ES-I3 (cell line): ENCODE results near the gene SNRPD2.
"Not testable (repeated sequence)": the region's sequence is repeated elsewhere in the genome, so short reads cannot be mapped to it uniquely, and the experiment has no call there.

Experiments used
- H3K36me3 ChIP-seq: 2 replicates; pipeline ENCODE4 v1.6.1; 2013; ENCODE audit warnings: mild to moderate bottlenecking, low read length, control low read depth, moderate library complexity; ENCODE audit not compliant: insufficient read depth
- H3K4me1 ChIP-seq: 2 replicates; pipeline ENCODE4 v1.6.1; 2013; ENCODE audit warnings: mild to moderate bottlenecking, control low read depth, low read length; ENCODE audit not compliant: insufficient read depth
- H3K9ac ChIP-seq: 2 replicates; pipeline ENCODE4 v1.6.1; 2013; ENCODE audit warnings: low read depth, mild to moderate bottlenecking, low read length, moderate library complexity
- H3K9me3 ChIP-seq: 2 replicates; pipeline ENCODE4 v1.6.1; 2013; ENCODE audit warnings: mild to moderate bottlenecking, low read length, moderate library complexity; ENCODE audit not compliant: control insufficient read depth, insufficient read depth

Gene SNRPD2

GRCh38 chr19:45691516-45692186 is at the start of gene SNRPD2:
Gene SNRPD2 (minus strand): TSS chr19:45691953. CDS start chr19:45691888, 65 bp downstream.
- H3K36me3 ChIP-seq, result peaks cover 23% of the 10 kb centered on the region
- no peaks in the 10 kb centered on the region for H3K9me3 ChIP-seq
- H3K4me1 ChIP-seq, result no peaks in the 10 kb centered on the region
- H3K9ac ChIP-seq, result peak within 1 kb of the TSS; percentile 74

DNA sequence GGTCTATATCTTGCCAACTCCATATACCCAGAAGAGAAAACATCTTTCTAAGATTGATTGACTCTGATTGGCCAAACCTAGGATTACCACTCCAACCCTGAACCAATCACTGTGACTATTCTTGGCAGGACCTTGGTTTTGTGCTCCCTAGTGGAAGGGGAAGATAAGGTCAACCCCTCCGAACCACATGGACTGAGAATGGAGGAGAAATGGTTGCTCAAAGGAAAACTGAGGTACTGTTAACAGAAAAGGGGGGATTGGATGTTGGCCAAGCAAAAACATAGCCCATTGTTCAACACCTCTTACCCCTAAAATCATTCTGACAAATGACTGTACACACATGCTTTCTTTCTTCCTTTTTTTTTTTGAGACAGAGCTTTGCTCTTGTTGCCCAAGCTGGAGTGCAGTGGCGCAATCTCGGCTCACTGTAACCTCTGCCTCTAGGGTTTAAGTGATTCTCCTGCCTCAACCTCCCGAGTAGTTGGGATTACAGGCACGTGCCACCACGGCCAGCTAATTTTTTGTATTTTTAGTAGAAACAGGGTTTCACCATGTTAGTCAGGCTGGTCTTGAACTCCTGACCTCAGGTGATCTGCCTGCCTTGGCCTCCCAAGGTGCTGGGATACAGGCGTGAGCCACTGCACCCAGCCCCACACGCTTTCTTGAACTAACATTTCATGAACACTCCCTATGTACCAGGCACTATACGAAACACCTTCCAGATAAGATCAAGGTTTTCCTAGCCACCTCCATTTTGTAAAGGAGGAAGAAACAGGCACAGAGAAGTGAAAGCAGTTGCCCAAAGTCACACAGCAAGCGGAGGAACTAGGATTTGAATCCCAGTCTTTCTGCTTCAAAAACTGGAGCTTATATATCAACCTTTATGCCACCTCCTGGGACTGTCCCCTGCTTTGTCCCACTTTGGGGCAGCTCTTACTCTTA is 48.0 kb upstream of the SNRPD2 start:
- H3K36me3 ChIP-seq, result no peaks in the 10 kb centered on the region

GRCh38 chr19:45733160-45733810 is 41.5 kb upstream of the SNRPD2 start, which contains the start of gene MEIOSIN:
Gene MEIOSIN (plus strand): TSS chr19:45733439. CDS start chr19:45735377, 1,938 bp downstream.
- peaks cover 6% of the 10 kb centered on the region for H3K4me1 ChIP-seq
- no peaks in the 10 kb centered on the region for H3K36me3 ChIP-seq
- H3K9me3 ChIP-seq, result no peaks in the 10 kb centered on the region
- no peak within 1 kb of the TSS for H3K9ac ChIP-seq

More for the DNA sequence above, 48.0 kb upstream of the SNRPD2 start:
- Histone ChIP-seq H3K9me3 (no peaks in the 10 kb centered on the region), H3K4me1 (peaks cover 2% of the 10 kb centered on the region; the same call in 1 of the 2 replicates), H3K9ac (no peak overlapping the region)

DNA sequence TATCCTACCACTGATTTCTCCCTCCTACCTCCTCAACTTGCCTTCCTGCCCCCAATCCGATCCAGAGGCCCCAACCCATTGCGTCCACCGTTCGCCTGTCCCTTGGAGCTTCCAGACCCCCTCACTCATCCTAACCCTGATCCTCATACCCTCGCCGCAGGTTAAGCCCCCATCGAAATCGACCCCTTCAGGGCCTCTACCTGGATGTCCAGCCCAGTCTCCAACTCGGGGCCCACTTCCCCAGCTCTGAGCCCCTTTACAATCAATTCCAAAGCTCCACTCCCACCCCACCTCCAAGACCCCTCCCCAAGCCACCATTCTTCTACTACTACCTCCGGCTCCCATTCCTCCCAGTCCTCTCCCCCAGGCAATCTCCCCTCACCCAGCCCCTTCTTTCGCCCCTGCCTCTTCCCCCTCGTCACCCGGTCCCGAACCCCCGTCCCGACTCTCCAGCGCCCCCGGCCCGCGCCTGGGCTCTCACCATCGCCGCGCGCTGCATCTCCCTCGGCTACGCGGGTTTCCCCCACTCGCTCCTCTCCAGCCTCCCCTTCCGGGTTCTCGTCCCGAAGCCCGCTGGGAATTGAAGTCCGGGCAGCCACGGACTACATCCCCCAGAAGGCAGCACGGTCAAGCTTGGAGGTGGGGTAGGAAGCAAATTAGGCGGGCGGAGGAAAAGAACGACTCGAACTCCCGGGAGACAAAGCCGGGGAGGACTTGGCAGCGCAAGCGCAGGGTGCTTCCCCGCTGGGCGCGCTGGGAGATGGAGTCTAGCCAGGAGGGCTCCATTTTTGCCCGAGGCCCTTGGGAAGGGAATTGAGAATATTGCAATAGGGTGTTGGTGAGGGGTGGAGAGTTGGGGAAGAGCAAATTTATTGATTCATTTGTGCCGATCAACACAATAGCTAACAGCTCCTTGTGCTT is 38.9 kb upstream of the SNRPD2 start, which contains the start of gene FBXO46:
Gene FBXO46 (minus strand): TSS at position 529 of the 921 bp plus-strand sequence. CDS start 17,401 bp downstream, outside the sequence.
- Histone ChIP-seq H3K4me1 (peaks cover 3% of the 10 kb centered on the region; the same call in 1 of the 2 replicates), H3K36me3 (no peaks in the 10 kb centered on the region), H3K9me3 (no peaks in the 10 kb centered on the region), H3K9ac (peak within 1 kb of the TSS; percentile 75)

DNA sequence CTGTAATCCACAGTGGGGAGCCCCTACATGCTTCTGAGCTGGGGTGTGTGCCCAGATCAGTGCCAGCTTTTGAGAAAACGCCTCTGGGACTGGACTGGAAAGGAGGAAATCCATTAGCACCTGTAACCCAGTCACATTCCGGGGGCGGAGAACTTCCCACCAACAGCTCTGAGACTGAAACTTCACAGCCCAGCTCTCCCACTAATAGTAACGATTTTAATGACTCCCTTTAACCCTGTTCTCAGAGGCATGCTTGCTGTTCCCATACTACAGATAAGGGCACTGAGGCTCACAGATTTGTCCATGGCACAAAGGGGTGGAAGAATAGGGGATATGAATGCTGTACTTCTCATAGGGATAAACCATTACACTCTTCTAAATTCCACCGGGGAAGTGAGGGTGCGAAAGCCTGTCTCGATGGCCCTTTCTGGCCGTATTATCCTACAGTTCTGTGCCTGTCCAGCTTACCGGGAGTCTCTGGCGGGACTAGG is 38.1 kb upstream of the SNRPD2 start:
- Histone ChIP-seq H3K9ac (peak overlapping the region; percentile 75), H3K4me1 (peaks cover 3% of the 10 kb centered on the region; the same call in 1 of the 2 replicates), H3K9me3 (no peaks in the 10 kb centered on the region), H3K36me3 (no peaks in the 10 kb centered on the region)

GRCh38 chr19:45728683-45729082 is 36.9 kb upstream of the SNRPD2 start:
- not testable (repeated sequence) for H3K9ac ChIP-seq

DNA sequence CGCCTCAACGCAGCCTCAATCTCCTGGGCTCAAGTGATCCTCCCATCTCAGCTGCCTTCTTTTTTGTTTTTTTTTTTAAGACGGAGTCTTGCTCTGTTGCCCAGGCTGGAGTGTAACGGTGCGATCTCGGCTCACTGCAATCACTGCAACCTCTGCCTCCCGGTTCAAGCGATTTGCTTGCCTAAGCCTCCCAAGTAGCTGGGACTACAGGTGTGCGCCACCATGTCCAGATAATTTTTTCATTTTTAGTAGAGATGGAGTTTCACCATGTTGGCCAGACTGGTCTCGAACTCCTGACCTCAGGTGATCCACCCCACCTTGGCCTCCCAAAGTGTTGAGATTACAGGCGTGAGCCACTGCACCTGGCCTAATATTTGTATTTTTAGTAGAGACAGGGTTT is 28.3 kb upstream of the SNRPD2 start:
- not testable (repeated sequence) for H3K9me3 ChIP-seq, H3K36me3 ChIP-seq
- peaks cover 15% of the 10 kb centered on the region; the same call in 1 of the 2 replicates for H3K4me1 ChIP-seq

More at GRCh38 chr19:45728683-45729082, 36.9 kb upstream of the SNRPD2 start:
- H3K9me3 ChIP-seq, H3K4me1 ChIP-seq, H3K36me3 ChIP-seq: not testable (repeated sequence)

DNA sequence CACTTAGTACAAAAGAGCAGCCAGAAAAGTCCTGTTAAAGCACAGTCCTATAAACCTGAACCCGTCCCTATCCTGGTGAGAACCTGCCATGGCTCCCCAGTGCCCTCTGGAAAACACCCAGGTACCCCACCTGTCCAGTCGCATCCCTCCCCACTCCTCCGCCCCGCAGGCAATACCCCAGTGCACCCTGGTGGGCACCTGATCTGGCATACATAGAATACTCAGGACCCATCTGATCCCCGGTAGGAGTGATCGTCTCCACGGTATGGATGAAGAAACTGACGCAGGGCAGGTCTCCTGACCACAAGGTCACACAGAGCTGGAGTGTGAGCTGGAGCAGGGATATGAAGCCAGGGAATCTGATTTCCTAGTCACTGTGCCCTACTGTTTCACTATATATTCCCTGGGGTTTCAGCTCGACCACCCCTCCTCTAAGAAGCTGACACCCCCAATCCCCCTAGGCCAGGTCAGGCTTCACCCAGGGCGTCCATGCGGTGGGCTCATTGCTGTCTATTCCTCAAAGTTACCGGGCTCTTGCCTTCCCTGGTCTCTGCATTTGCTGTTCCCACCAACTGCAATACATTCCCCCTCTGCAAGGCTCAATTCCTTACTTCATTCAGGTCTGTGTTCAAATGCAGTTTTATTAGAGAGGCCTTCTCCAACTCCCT is 26.4 kb upstream of the SNRPD2 start:
- peaks cover 7% of the 10 kb centered on the region for H3K36me3 ChIP-seq
- peak overlapping the region; percentile 69 for H3K9ac ChIP-seq
- H3K9me3 ChIP-seq, result no peaks in the 10 kb centered on the region
- peaks cover 16% of the 10 kb centered on the region; the same call in 1 of the 2 replicates for H3K4me1 ChIP-seq

More for the DNA sequence above, 28.3 kb upstream of the SNRPD2 start:
- not testable (repeated sequence) for H3K9ac ChIP-seq

GRCh38 chr19:45717131-45717982 is 25.6 kb upstream of the SNRPD2 start:
- Histone ChIP-seq H3K9me3 (no peaks in the 10 kb centered on the region), H3K36me3 (peaks cover 3% of the 10 kb centered on the region; the same call in 1 of the 2 replicates), H3K9ac (peak overlapping the region; percentile 92), H3K4me1 (peaks cover 16% of the 10 kb centered on the region; the same call in 1 of the 2 replicates)

GRCh38 chr19:45716359-45717130 is 24.8 kb upstream of the SNRPD2 start:
- peaks cover 16% of the 10 kb centered on the region; the same call in 1 of the 2 replicates for H3K4me1 ChIP-seq
- peaks cover 3% of the 10 kb centered on the region; the same call in 1 of the 2 replicates for H3K36me3 ChIP-seq
- peak overlapping the region; percentile 92 for H3K9ac ChIP-seq

GRCh38 chr19:45715139-45715538 is 23.4 kb upstream of the SNRPD2 start:
- peaks cover 3% of the 10 kb centered on the region; the same call in 1 of the 2 replicates for H3K36me3 ChIP-seq
- H3K9me3 ChIP-seq, result no peaks in the 10 kb centered on the region
- peaks cover 16% of the 10 kb centered on the region; the same call in 1 of the 2 replicates for H3K4me1 ChIP-seq
- no peak overlapping the region for H3K9ac ChIP-seq

More at GRCh38 chr19:45716359-45717130, 24.8 kb upstream of the SNRPD2 start:
- H3K9me3 ChIP-seq, result no peaks in the 10 kb centered on the region
